ENCODE measurements around the gene GPR162. TPM values are rescaled to one million over a fixed set of nuclear protein-coding genes. Genes with fewer than 3 reads are reported as not detected.

Gene GPR162
- polyA plus RNA-seq, 4 donors = 26.1 to 31.5 (median 29.5) TPM

GRCh38 chr12:6833189-6833890, 11.7 kb downstream of the GPR162 start:
- no peak for DNase-seq (ENCODE audit: low read depth in 4 of 4, low spot score in 3 of 4)

- no peak for DNase-seq (ENCODE audit: low read depth in 4 of 4, low spot score in 3 of 4)
Observed at GRCh38 chr12:6834254-6834653, 12.6 kb downstream of the GPR162 start.

GRCh38 chr12:6834873-6835272, 13.3 kb downstream of the GPR162 start:
- no peak for DNase-seq (ENCODE audit: low read depth in 4 of 4, low spot score in 3 of 4)

GRCh38 chr12:6836851-6837250, 15.2 kb downstream of the GPR162 start:
- DNase-seq (ENCODE audit: low read depth in 4 of 4, low spot score in 3 of 4) = no peak

- no peak for DNase-seq (ENCODE audit: low read depth in 4 of 4, low spot score in 3 of 4)
Observed at GRCh38 chr12:6837370-6838060, 15.9 kb downstream of the GPR162 start.

- DNase-seq (ENCODE audit: low read depth in 4 of 4, low spot score in 3 of 4) = no peak
Observed at GRCh38 chr12:6838854-6839253, 17.2 kb downstream of the GPR162 start.

- DNase-seq (ENCODE audit: low read depth in 4 of 4, low spot score in 3 of 4) = no peak
Observed at GRCh38 chr12:6839482-6840201, 18.0 kb downstream of the GPR162 start.

GRCh38 chr12:6840330-6840729, 18.7 kb downstream of the GPR162 start:
- DNase-seq (ENCODE audit: low read depth in 4 of 4, low spot score in 3 of 4) = no peak

- DNase-seq (ENCODE audit: low read depth in 4 of 4, low spot score in 3 of 4) = no peak
Observed at GRCh38 chr12:6840761-6841515, 19.3 kb downstream of the GPR162 start, which contains the start of gene GNB3. Gene GNB3 (plus strand): TSS chr12:6840925. CDS start chr12:6841288, 363 bp downstream.

GRCh38 chr12:6842075-6842474, 20.5 kb downstream of the GPR162 start:
- no peak for DNase-seq (ENCODE audit: low read depth in 4 of 4, low spot score in 3 of 4)

GRCh38 chr12:6843118-6843902, 21.7 kb downstream of the GPR162 start:
- DNase-seq (ENCODE audit: low read depth in 4 of 4, low spot score in 3 of 4) = no peak

- DNase-seq (ENCODE audit: low read depth in 4 of 4, low spot score in 3 of 4) = no peak
Observed at GRCh38 chr12:6845395-6845794, 23.8 kb downstream of the GPR162 start.

GRCh38 chr12:6846316-6846869, 24.8 kb downstream of the GPR162 start:
- DNase-seq (ENCODE audit: low read depth in 4 of 4, low spot score in 3 of 4) = no peak

- DNase-seq (ENCODE audit: low read depth in 4 of 4, low spot score in 3 of 4) = no peak
Observed at GRCh38 chr12:6847676-6848075, 26.1 kb downstream of the GPR162 start.

- no peak for DNase-seq (ENCODE audit: low read depth in 4 of 4, low spot score in 3 of 4)
Observed at GRCh38 chr12:6849427-6849826, 27.8 kb downstream of the GPR162 start.

- DNase-seq (ENCODE audit: low read depth in 4 of 4, low spot score in 3 of 4) = no peak
Observed at GRCh38 chr12:6849976-6850560, 28.4 kb downstream of the GPR162 start.

GRCh38 chr12:6850796-6851152, 29.2 kb downstream of the GPR162 start:
- no peak for DNase-seq (ENCODE audit: low read depth in 4 of 4, low spot score in 3 of 4)

- peak in 2 of 4 donors; percentile 90 to 93 for DNase-seq (ENCODE audit: low read depth in 4 of 4, low spot score in 3 of 4)
Observed at GRCh38 chr12:6851153-6851920, 29.7 kb downstream of the GPR162 start, which contains the start of gene CDCA3. Gene CDCA3 (minus strand): TSS chr12:6851286. CDS start chr12:6850952, 334 bp downstream.
